CD14-positive monocyte (primary cell): ENCODE measurements around the gene RSRC1. TPM values are rescaled to one million over a fixed set of nuclear protein-coding genes. Genes with fewer than 3 reads are reported as not detected.

ENCODE experiments used
- DNase-seq, 3 donors: peaks; one replicate each; pipeline ENCODE4 v3.0.0-alpha.2; 2011 to 2022
- H2AFZ ChIP-seq: 2 replicates; pipeline ENCODE4 v1.6.0; 2012; ENCODE audit warnings: mild to moderate bottlenecking, low read depth, low read length, inconsistent platforms; ENCODE audit not compliant: insufficient read depth, poor library complexity, severe bottlenecking
- H3K27ac ChIP-seq, 2 donors: 1 replicate in 1 of 2; 2 replicates in 1 of 2; pipeline ENCODE4 v1.5.1; 2012 to 2013; ENCODE audit warnings: low read length in 2 of 2, control low read depth in 1 of 2, inconsistent platforms in 1 of 2, low read depth in 1 of 2, mild to moderate bottlenecking in 1 of 2
- H3K27me3 ChIP-seq, 2 donors: one replicate each; pipeline versions ENCODE4 v1.6.0 to v1.6.1; 2011 to 2013; ENCODE audit warnings: low read length in 2 of 2; ENCODE audit not compliant: control insufficient read depth in 2 of 2, insufficient read depth in 2 of 2
- H3K36me3 ChIP-seq, 2 donors: replicated peaks in 1 of 2; 1 replicate in 1 of 2; 2 replicates in 1 of 2; pipeline versions ENCODE4 v1.5.1 to v1.6.1; 2012 to 2013; ENCODE audit warnings: low read length in 2 of 2, control low read depth in 1 of 2, inconsistent platforms in 1 of 2, mild to moderate bottlenecking in 1 of 2; ENCODE audit not compliant: insufficient read depth in 2 of 2, control insufficient read depth in 1 of 2
- H3K4me1 ChIP-seq, 2 donors: 1 replicate in 1 of 2; 2 replicates in 1 of 2; pipeline versions ENCODE4 v1.5.1 to v1.6.1; 2012 to 2013; ENCODE audit warnings: low read length in 2 of 2, control low read depth in 1 of 2, inconsistent platforms in 1 of 2, mild to moderate bottlenecking in 1 of 2, moderate library complexity in 1 of 2; ENCODE audit not compliant: insufficient read depth in 2 of 2, control insufficient read depth in 1 of 2
- H3K4me2 ChIP-seq: replicated peaks from 2 replicates; pipeline ENCODE3; 2012; ENCODE audit warnings: low read length, moderate library complexity, mild to moderate bottlenecking; ENCODE audit not compliant: poor library complexity, severe bottlenecking; ENCODE audit errors: extremely low read depth
- H3K4me3 ChIP-seq, 3 experiments: fragments of 200-600 bp in 1 of 3; sonication (generic) in 1 of 3; replicated peaks in 1 of 3; 1 replicate in 2 of 3; 2 replicates in 1 of 3; pipeline ENCODE4 v1.5.1; 2011 to 2013; ENCODE audit warnings: low read length in 3 of 3, mild to moderate bottlenecking in 3 of 3, control low read depth in 2 of 3, low read depth in 2 of 3, inconsistent platforms in 1 of 3, moderate library complexity in 1 of 3
- H3K79me2 ChIP-seq: 2 replicates; pipeline ENCODE4 v1.6.0; 2012; ENCODE audit warnings: mild to moderate bottlenecking, control low read depth, inconsistent platforms, low read length, moderate library complexity; ENCODE audit not compliant: insufficient read depth
- H3K9ac ChIP-seq: 2 replicates; pipeline ENCODE4 v1.6.0; 2017; ENCODE audit warnings: low read length, mild to moderate bottlenecking; ENCODE audit not compliant: insufficient read depth, poor library complexity, severe bottlenecking
- H3K9me3 ChIP-seq, 2 donors: replicated peaks in 1 of 2; 1 replicate in 1 of 2; 2 replicates in 1 of 2; pipeline versions ENCODE4 v1.5.1 to v1.6.1; 2012 to 2013; ENCODE audit warnings: low read length in 2 of 2, control low read depth in 1 of 2; ENCODE audit not compliant: control insufficient read depth in 1 of 2, insufficient read depth in 1 of 2
- H4K20me1 ChIP-seq: 2 replicates; pipeline ENCODE4 v1.6.0; 2012; ENCODE audit warnings: mild to moderate bottlenecking, low read length, control low read depth, moderate library complexity; ENCODE audit not compliant: insufficient read depth
- H3K27ac Mint-ChIP-seq, 7 donors: one replicate each; pipeline ENCODE4 v1.8.0; 2020; ENCODE audit warnings: mild to moderate bottlenecking in 7 of 7, mixed read lengths in 7 of 7, moderate library complexity in 6 of 7, inconsistent platforms in 2 of 7
- H3K27me3 Mint-ChIP-seq, 3 donors: one replicate each; pipeline ENCODE4 v1.8.0; 2021 to 2022; ENCODE audit warnings: low read depth in 3 of 3, mild to moderate bottlenecking in 3 of 3, mixed read lengths in 3 of 3, moderate library complexity in 3 of 3, inconsistent platforms in 1 of 3
- H3K36me3 Mint-ChIP-seq, 2 donors: one replicate each; pipeline ENCODE4 v1.8.0; 2020; ENCODE audit warnings: mixed read lengths in 2 of 2, inconsistent platforms in 1 of 2, mild to moderate bottlenecking in 1 of 2
- H3K4me1 Mint-ChIP-seq: one replicate; pipeline ENCODE4 v1.8.0; 2020; ENCODE audit warnings: mild to moderate bottlenecking, mixed read lengths
- H3K4me3 Mint-ChIP-seq, 2 donors: one replicate each; pipeline ENCODE4 v1.8.0; 2020; ENCODE audit warnings: mild to moderate bottlenecking in 2 of 2, mixed read lengths in 2 of 2, moderate library complexity in 1 of 2
- H3K9me3 Mint-ChIP-seq, 7 donors: one replicate each; pipeline ENCODE4 v1.8.0; 2020 to 2022; ENCODE audit warnings: mixed read lengths in 7 of 7, mild to moderate bottlenecking in 6 of 7, moderate library complexity in 6 of 7, inconsistent platforms in 2 of 7
- CTCF ChIP-seq: fragments of 200-600 bp; IDR thresholded peaks from one replicate; pipeline ENCODE4 v1.8.0; 2022; ENCODE audit warnings: antibody characterized with exemption, mild to moderate bottlenecking
- WGBS: methylation state at CpG from one replicate; pipeline ENCODE4 v1.1.5; 2013; ENCODE audit warnings: missing lambda C conversion rate; ENCODE audit not compliant: insufficient coverage; 5-methylcytosine and 5-hydroxymethylcytosine counted together
- intact Hi-C, 2 donors: fragments of 100-400 bp; cut with micrococcal nuclease; formaldehyde crosslinking; loops; one replicate each; pipeline versions ENCODE4 v1.15.0 to v1.15.1; 2023
- polyA plus RNA-seq, 3 donors: library from polyadenylated mRNA; depleted of rRNA in 1 of 3; unstranded in 2 of 3; stranded (reverse) in 1 of 3; fragments of 300-500 nt in 2 of 3; fragments of >200 nt in 1 of 3; fragmentation: Illumina TruSeq in 2 of 3; gene quantifications; 1 replicate in 2 of 3; 2 replicates in 1 of 3; pipeline ENCODE4 v1.2.3, GENCODE V29; 2012 to 2021

RSRC1 gene
- polyA plus RNA-seq, 3 donors: 6.6 to 31.7 (median 15.1) TPM

DNA sequence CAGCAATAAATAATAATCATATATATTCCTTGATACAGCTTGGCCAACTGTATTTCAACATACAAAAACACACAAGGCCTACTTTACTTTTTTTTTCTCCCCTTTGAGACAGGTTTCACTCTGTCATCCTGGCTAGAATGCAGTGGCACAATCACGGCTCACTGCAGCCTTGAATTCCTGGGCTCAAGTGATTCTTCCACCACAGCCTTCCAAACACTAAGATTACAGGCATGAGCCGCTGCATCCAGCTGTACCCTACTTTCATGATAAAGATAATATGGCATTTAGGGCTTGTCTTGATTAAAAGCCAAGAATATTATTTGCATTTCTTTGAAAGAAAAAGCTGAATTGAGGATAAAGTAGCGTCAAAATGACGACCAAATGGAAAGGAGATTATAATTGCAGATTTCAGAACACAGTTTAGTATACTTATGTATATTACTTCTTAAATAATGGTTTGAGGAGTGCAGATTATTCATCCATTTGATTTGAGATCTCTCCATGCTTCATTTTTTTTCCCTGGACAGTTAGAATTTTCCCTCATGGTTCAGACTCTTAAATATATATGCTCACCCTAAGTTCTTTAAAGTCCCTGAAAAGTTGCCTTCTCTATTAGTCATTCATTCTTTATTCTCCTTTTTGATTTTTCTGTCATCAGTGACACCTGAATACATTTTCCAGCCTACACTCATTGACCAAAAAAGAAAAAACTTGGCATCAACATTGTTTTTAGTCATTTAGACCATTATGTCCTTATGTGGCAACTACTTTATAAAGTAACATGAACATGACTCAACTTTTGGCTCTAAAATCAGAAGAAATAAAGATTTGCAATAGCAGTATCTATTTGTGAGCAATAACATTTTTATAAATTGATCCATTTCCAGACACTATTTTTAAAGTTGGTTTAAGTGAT, 412.6 kb downstream of the RSRC1 start:
- Histone ChIP-seq H3K4me3 (no peak overlapping the region), H3K27me3 (no peaks in the 10 kb centered on the region), H3K27ac (no peak overlapping the region), H2AFZ (no peak overlapping the region), H3K36me3 (no peaks in the 10 kb centered on the region), H3K4me1 (no peaks in the 10 kb centered on the region), H3K4me2 (no peak overlapping the region), H3K79me2 (no peaks in the 10 kb centered on the region), H4K20me1 (no peaks in the 10 kb centered on the region), H3K9ac (no peak overlapping the region), H3K9me3 (no peaks in the 10 kb centered on the region)
- no peaks in the 10 kb centered on the region for H3K36me3 Mint-ChIP-seq
- intact Hi-C loops: no loop called here
- TF ChIP-seq CTCF: no peak
- peaks cover 0 to 3% (median 0%) of the 10 kb centered on the region in 7 donors for H3K9me3 Mint-ChIP-seq
- DNase-seq: no peak
- peaks cover 4% of the 10 kb centered on the region for H3K4me1 Mint-ChIP-seq
- 100% methylated on average over 1 of the region's 4 CpGs for WGBS
- H3K27ac Mint-ChIP-seq: no peak overlapping the region
- H3K4me3 Mint-ChIP-seq: no peak overlapping the region
- no peaks in the 10 kb centered on the region for H3K27me3 Mint-ChIP-seq

GRCh38 chr3:158528076-158528674, 418.3 kb downstream of the RSRC1 start:
- no peak overlapping the region for H3K4me2 ChIP-seq
- H4K20me1 ChIP-seq: no peaks in the 10 kb centered on the region
- H3K79me2 ChIP-seq: no peaks in the 10 kb centered on the region
- Mint-ChIP-seq H3K9me3 (no peaks in the 10 kb centered on the region), H3K4me3 (no peak overlapping the region), H3K27ac (no peak overlapping the region), H3K27me3 (no peaks in the 10 kb centered on the region), H3K36me3 (no peaks in the 10 kb centered on the region), H3K4me1 (no peaks in the 10 kb centered on the region)
- no peak overlapping the region for H3K27ac ChIP-seq
- intact Hi-C loops: no loop called here
- H3K9ac ChIP-seq: no peak overlapping the region
- WGBS: 100% methylated on average over 2 of the region's 7 CpGs
- no peak for TF ChIP-seq CTCF
- H3K27me3 ChIP-seq: no peaks in the 10 kb centered on the region
- no peak overlapping the region for H3K4me3 ChIP-seq
- no peak overlapping the region for H2AFZ ChIP-seq
- no peaks in the 10 kb centered on the region for H3K9me3 ChIP-seq
- no peaks in the 10 kb centered on the region for H3K4me1 ChIP-seq
- no peaks in the 10 kb centered on the region for H3K36me3 ChIP-seq
- no peak for DNase-seq
